ENCODE data around the gene EXOC2.
"Not testable (repeated sequence)": the region's sequence is repeated elsewhere in the genome, so short reads cannot be mapped to it uniquely, and the experiment has no call there.

EXOC2 gene

GRCh38 chr6:579339-579738, 113.6 kb downstream of the EXOC2 start:
- Histone ChIP-seq H3K9ac (ENCODE audit: low read length in 5 of 5) (no peak overlapping the region), H3K36me3 (ENCODE audit: control insufficient read depth in 5 of 5, insufficient read depth in 5 of 5, low read length in 5 of 5) (peaks cover 4 to 7% (median 5%) of the 10 kb centered on the region in 5 donors), H3K4me1 (ENCODE audit: control insufficient read depth in 5 of 5, insufficient read depth in 5 of 5, low read length in 5 of 5) (no peaks in the 10 kb centered on the region), H3K4me3 (ENCODE audit: low read depth in 1 of 5, low read length in 5 of 5) (no peak overlapping the region), H3K27ac (ENCODE audit: low read depth, low read length) (no peak overlapping the region), H3K27me3 (ENCODE audit: control insufficient read depth in 5 of 5, insufficient read depth in 4 of 5, low read length in 5 of 5) (no peaks in the 10 kb centered on the region), H3K9me3 (ENCODE audit: control insufficient read depth in 5 of 5, low read length in 5 of 5) (no peaks in the 10 kb centered on the region)

GRCh38 chr6:572596-573265, 120.2 kb downstream of the EXOC2 start:
- Histone ChIP-seq H3K4me3 (ENCODE audit: low read depth in 1 of 5, low read length in 5 of 5) (no peak overlapping the region), H3K4me1 (ENCODE audit: control insufficient read depth in 5 of 5, insufficient read depth in 5 of 5, low read length in 5 of 5) (no peaks in the 10 kb centered on the region), H3K27me3 (ENCODE audit: control insufficient read depth in 5 of 5, insufficient read depth in 4 of 5, low read length in 5 of 5) (no peaks in the 10 kb centered on the region), H3K27ac (ENCODE audit: low read depth, low read length) (no peak overlapping the region), H3K9me3 (ENCODE audit: control insufficient read depth in 5 of 5, low read length in 5 of 5) (no peaks in the 10 kb centered on the region), H3K36me3 (ENCODE audit: control insufficient read depth in 5 of 5, insufficient read depth in 5 of 5, low read length in 5 of 5) (peaks cover 13 to 44% (median 37%) of the 10 kb centered on the region in 5 donors), H3K9ac (ENCODE audit: low read length in 5 of 5) (no peak overlapping the region)

- H3K27me3 ChIP-seq (ENCODE audit: control insufficient read depth in 5 of 5, insufficient read depth in 4 of 5, low read length in 5 of 5) = no peaks in the 10 kb centered on the region
- H3K9me3 ChIP-seq (ENCODE audit: control insufficient read depth in 5 of 5, low read length in 5 of 5) = no peaks in the 10 kb centered on the region
- H3K27ac ChIP-seq (ENCODE audit: low read depth, low read length) = no peak overlapping the region
- peaks cover 13 to 47% (median 42%) of the 10 kb centered on the region in 5 donors for H3K36me3 ChIP-seq (ENCODE audit: control insufficient read depth in 5 of 5, insufficient read depth in 5 of 5, low read length in 5 of 5)
- H3K4me3 ChIP-seq (ENCODE audit: low read depth in 1 of 5, low read length in 5 of 5) = no peak overlapping the region
- H3K9ac ChIP-seq (ENCODE audit: low read length in 5 of 5) = no peak overlapping the region
- H3K4me1 ChIP-seq (ENCODE audit: control insufficient read depth in 5 of 5, insufficient read depth in 5 of 5, low read length in 5 of 5) = no peaks in the 10 kb centered on the region
These were observed 121.0 kb downstream of the EXOC2 start for GRCh38 chr6:571892-572291.

- H3K36me3 ChIP-seq (ENCODE audit: control insufficient read depth in 5 of 5, insufficient read depth in 5 of 5, low read length in 5 of 5) = peaks cover 13 to 55% (median 44%) of the 10 kb centered on the region in 5 donors
- no peaks in the 10 kb centered on the region for H3K4me1 ChIP-seq (ENCODE audit: control insufficient read depth in 5 of 5, insufficient read depth in 5 of 5, low read length in 5 of 5)
These were observed 122.1 kb downstream of the EXOC2 start for GRCh38 chr6:570825-571224.

GRCh38 chr6:568954-569523, 123.9 kb downstream of the EXOC2 start:
- no peaks in the 10 kb centered on the region for H3K4me1 ChIP-seq (ENCODE audit: control insufficient read depth in 5 of 5, insufficient read depth in 5 of 5, low read length in 5 of 5)
- no peaks in the 10 kb centered on the region for H3K9me3 ChIP-seq (ENCODE audit: control insufficient read depth in 5 of 5, low read length in 5 of 5)
- peaks cover 10 to 53% (median 43%) of the 10 kb centered on the region in 5 donors for H3K36me3 ChIP-seq (ENCODE audit: control insufficient read depth in 5 of 5, insufficient read depth in 5 of 5, low read length in 5 of 5)
- no peak overlapping the region for H3K4me3 ChIP-seq (ENCODE audit: low read depth in 1 of 5, low read length in 5 of 5)
- H3K27ac ChIP-seq (ENCODE audit: low read depth, low read length) = no peak overlapping the region
- H3K9ac ChIP-seq (ENCODE audit: low read length in 5 of 5) = no peak overlapping the region
- H3K27me3 ChIP-seq (ENCODE audit: control insufficient read depth in 5 of 5, insufficient read depth in 4 of 5, low read length in 5 of 5) = no peaks in the 10 kb centered on the region

More at GRCh38 chr6:570825-571224, 122.1 kb downstream of the EXOC2 start:
- H3K4me3 ChIP-seq (ENCODE audit: low read depth in 1 of 5, low read length in 5 of 5) = no peak overlapping the region
- H3K9me3 ChIP-seq (ENCODE audit: control insufficient read depth in 5 of 5, low read length in 5 of 5) = no peaks in the 10 kb centered on the region
- H3K27me3 ChIP-seq (ENCODE audit: control insufficient read depth in 5 of 5, insufficient read depth in 4 of 5, low read length in 5 of 5) = no peaks in the 10 kb centered on the region
- no peak overlapping the region for H3K27ac ChIP-seq (ENCODE audit: low read depth, low read length)
- H3K9ac ChIP-seq (ENCODE audit: low read length in 5 of 5) = no peak overlapping the region

- H3K36me3 ChIP-seq (ENCODE audit: control insufficient read depth in 5 of 5, insufficient read depth in 5 of 5, low read length in 5 of 5) = peaks cover 10 to 57% (median 47%) of the 10 kb centered on the region in 5 donors
- no peaks in the 10 kb centered on the region for H3K9me3 ChIP-seq (ENCODE audit: control insufficient read depth in 5 of 5, low read length in 5 of 5)
- H3K9ac ChIP-seq (ENCODE audit: low read length in 5 of 5) = no peak overlapping the region
- no peak overlapping the region for H3K27ac ChIP-seq (ENCODE audit: low read depth, low read length)
- no peaks in the 10 kb centered on the region for H3K27me3 ChIP-seq (ENCODE audit: control insufficient read depth in 5 of 5, insufficient read depth in 4 of 5, low read length in 5 of 5)
- H3K4me1 ChIP-seq (ENCODE audit: control insufficient read depth in 5 of 5, insufficient read depth in 5 of 5, low read length in 5 of 5) = no peaks in the 10 kb centered on the region
- H3K4me3 ChIP-seq (ENCODE audit: low read depth in 1 of 5, low read length in 5 of 5) = no peak overlapping the region
These were observed 124.9 kb downstream of the EXOC2 start for GRCh38 chr6:568085-568484.

GRCh38 chr6:563863-564262, 129.1 kb downstream of the EXOC2 start:
- Histone ChIP-seq H3K9ac (ENCODE audit: low read length in 5 of 5) (no peak overlapping the region), H3K9me3 (ENCODE audit: control insufficient read depth in 5 of 5, low read length in 5 of 5) (no peaks in the 10 kb centered on the region), H3K27me3 (ENCODE audit: control insufficient read depth in 5 of 5, insufficient read depth in 4 of 5, low read length in 5 of 5) (no peaks in the 10 kb centered on the region), H3K36me3 (ENCODE audit: control insufficient read depth in 5 of 5, insufficient read depth in 5 of 5, low read length in 5 of 5) (peaks cover 15 to 58% (median 42%) of the 10 kb centered on the region in 5 donors), H3K4me1 (ENCODE audit: control insufficient read depth in 5 of 5, insufficient read depth in 5 of 5, low read length in 5 of 5) (no peaks in the 10 kb centered on the region), H3K27ac (ENCODE audit: low read depth, low read length) (no peak overlapping the region), H3K4me3 (ENCODE audit: low read depth in 1 of 5, low read length in 5 of 5) (no peak overlapping the region)

GRCh38 chr6:562052-562676, 130.8 kb downstream of the EXOC2 start:
- H3K27ac ChIP-seq (ENCODE audit: low read depth, low read length) = no peak overlapping the region
- H3K9me3 ChIP-seq (ENCODE audit: control insufficient read depth in 5 of 5, low read length in 5 of 5) = no peaks in the 10 kb centered on the region
- peaks cover 15 to 49% (median 33%) of the 10 kb centered on the region in 5 donors for H3K36me3 ChIP-seq (ENCODE audit: control insufficient read depth in 5 of 5, insufficient read depth in 5 of 5, low read length in 5 of 5)
- H3K9ac ChIP-seq (ENCODE audit: low read length in 5 of 5) = no peak overlapping the region
- H3K4me1 ChIP-seq (ENCODE audit: control insufficient read depth in 5 of 5, insufficient read depth in 5 of 5, low read length in 5 of 5) = no peaks in the 10 kb centered on the region
- no peaks in the 10 kb centered on the region for H3K27me3 ChIP-seq (ENCODE audit: control insufficient read depth in 5 of 5, insufficient read depth in 4 of 5, low read length in 5 of 5)
- H3K4me3 ChIP-seq (ENCODE audit: low read depth in 1 of 5, low read length in 5 of 5) = no peak overlapping the region

- not testable (repeated sequence) for H3K9ac ChIP-seq (ENCODE audit: low read length in 5 of 5); H3K27me3 ChIP-seq (ENCODE audit: control insufficient read depth in 5 of 5, insufficient read depth in 4 of 5, low read length in 5 of 5)
These were observed 131.6 kb downstream of the EXOC2 start for GRCh38 chr6:561335-561734.

GRCh38 chr6:558959-559358, 134.0 kb downstream of the EXOC2 start:
- Histone ChIP-seq H3K27me3 (ENCODE audit: control insufficient read depth in 5 of 5, insufficient read depth in 4 of 5, low read length in 5 of 5) (no peaks in the 10 kb centered on the region), H3K27ac (ENCODE audit: low read depth, low read length) (no peak overlapping the region), H3K4me3 (ENCODE audit: low read depth in 1 of 5, low read length in 5 of 5) (no peak overlapping the region), H3K4me1 (ENCODE audit: control insufficient read depth in 5 of 5, insufficient read depth in 5 of 5, low read length in 5 of 5) (no peaks in the 10 kb centered on the region), H3K9me3 (ENCODE audit: control insufficient read depth in 5 of 5, low read length in 5 of 5) (no peaks in the 10 kb centered on the region), H3K9ac (ENCODE audit: low read length in 5 of 5) (no peak overlapping the region), H3K36me3 (ENCODE audit: control insufficient read depth in 5 of 5, insufficient read depth in 5 of 5, low read length in 5 of 5) (peaks cover 17 to 53% (median 36%) of the 10 kb centered on the region in 5 donors)

More at GRCh38 chr6:561335-561734, 131.6 kb downstream of the EXOC2 start:
- peaks cover 15 to 45% (median 33%) of the 10 kb centered on the region in 5 donors for H3K36me3 ChIP-seq (ENCODE audit: control insufficient read depth in 5 of 5, insufficient read depth in 5 of 5, low read length in 5 of 5)
- H3K4me1 ChIP-seq (ENCODE audit: control insufficient read depth in 5 of 5, insufficient read depth in 5 of 5, low read length in 5 of 5); H3K4me3 ChIP-seq (ENCODE audit: low read depth in 1 of 5, low read length in 5 of 5); H3K9me3 ChIP-seq (ENCODE audit: control insufficient read depth in 5 of 5, low read length in 5 of 5); H3K27ac ChIP-seq (ENCODE audit: low read depth, low read length): not testable (repeated sequence)
